ENCODE data around the gene MEGF9. TPM values are rescaled to one million over a fixed set of nuclear protein-coding genes. Genes with fewer than 3 reads are reported as not detected.

MEGF9 gene
- total RNA-seq, 1 donor from 2014 or later: 15.5 TPM

DNA sequence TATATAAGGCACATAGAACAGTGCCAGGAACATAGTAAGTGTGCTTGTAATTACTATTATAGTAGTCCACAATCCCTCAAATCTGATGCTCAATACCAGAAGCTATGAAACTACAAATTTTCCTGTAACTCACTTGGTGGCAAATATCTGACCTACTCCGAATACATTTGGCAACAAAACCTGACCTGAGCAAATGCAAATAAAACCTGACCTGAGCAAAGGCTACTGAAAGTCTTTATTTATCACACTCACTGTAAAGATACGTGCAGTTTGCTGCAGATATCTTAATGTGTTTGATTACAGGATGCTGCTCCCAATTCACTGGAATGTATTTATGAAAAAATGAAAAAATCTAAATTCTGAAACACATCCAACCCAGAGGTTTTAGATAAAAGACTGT lies 7.1 kb downstream of the MEGF9 start:
- DNase-seq (ENCODE audit: low spot score): no peak

DNA sequence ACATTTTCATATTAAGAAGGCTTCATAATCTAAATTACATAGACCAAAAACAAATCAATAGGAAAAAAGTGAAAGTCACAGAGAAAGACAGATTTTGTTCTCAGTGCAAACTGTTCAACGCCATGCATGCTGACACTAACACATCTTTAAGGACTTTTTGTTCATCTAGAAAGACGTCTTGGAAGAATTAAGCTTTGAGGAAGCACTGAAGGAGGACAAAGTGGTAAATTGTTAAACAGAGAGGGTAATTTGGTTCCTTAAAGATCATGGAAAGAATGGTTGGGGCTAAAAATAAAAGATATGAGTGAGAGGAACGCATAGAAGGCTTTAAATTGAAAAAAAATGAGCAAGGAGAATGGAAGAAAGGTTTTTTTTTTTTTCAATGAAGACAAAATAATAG lies 9.1 kb downstream of the MEGF9 start:
- DNase-seq (ENCODE audit: low spot score): no peak

DNA sequence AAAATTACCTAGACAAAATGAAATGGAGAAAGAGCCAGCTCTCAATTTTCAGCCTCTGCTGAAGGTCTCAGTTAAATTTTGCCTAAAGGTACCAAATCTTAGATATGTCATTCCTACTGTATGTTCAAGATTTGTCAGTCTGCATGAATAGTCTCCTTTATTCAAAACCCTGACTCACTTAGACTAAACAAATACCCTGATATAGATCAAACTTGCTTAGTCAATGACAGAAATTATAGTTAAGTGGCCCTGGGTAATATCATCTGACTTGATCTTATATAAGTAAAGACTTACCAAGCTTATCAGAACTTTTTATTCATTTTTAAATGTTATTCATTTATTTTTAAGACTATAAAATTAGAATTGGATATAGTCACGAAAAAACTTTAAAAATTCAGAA lies 12.2 kb downstream of the MEGF9 start:
- no peak for DNase-seq (ENCODE audit: low spot score)

DNA sequence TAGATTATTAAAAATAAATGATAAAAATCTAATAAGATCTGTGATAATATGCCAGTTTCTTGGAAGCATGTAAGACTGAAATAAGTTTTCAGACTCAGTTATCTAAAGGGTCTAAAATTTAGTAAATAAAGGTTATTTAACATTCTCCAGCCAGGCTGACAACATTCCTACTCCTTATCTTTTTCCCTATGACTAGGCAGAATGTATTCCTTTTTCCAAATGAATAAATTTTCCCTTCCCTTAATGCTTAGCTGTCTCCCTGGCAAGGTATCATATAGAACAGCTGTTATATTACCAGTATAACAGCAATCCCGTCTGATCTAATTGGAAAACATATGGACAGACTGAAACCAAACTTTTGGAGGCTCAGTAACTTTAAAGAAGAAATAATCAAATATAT lies 13.0 kb downstream of the MEGF9 start:
- DNase-seq (ENCODE audit: low spot score): no peak

DNA sequence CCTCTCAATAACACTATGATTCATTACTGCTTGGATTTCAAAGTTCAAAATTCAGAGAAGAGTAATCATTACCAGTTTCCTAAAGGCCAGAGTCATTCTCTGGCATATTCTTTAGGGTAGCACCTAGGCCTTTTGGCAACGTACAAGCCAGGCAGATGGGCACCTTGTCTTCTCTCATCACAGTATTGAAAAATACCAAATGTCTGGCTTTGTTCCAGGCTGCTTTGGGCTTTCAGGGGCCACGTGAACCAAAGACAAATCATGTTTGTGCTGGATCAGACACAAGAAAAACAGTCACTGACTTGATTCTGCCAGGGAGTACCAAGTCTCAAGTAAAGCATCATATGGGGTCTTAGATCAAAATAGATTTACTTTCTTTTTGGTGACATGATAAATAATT lies 15.5 kb downstream of the MEGF9 start:
- no peak for DNase-seq (ENCODE audit: low spot score)

DNA sequence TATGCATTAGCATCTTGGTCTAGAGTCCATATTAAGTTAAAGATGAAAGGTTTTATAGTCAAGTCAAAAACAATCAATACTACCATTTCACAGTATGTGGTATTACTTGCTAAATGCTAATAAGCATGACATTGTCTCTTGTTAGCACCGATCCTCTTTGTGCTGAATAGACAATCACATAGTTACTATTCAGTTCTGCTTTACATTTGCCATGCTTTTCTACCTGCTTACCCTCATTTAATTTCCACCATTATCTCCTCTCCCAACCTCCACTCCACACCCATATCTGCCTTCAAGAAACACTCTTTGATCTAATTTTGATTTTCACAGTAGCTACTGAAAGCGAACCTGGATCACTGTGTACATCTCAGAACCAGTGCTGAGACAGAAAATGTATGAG lies 16.8 kb downstream of the MEGF9 start:
- no peak for DNase-seq (ENCODE audit: low spot score)

DNA sequence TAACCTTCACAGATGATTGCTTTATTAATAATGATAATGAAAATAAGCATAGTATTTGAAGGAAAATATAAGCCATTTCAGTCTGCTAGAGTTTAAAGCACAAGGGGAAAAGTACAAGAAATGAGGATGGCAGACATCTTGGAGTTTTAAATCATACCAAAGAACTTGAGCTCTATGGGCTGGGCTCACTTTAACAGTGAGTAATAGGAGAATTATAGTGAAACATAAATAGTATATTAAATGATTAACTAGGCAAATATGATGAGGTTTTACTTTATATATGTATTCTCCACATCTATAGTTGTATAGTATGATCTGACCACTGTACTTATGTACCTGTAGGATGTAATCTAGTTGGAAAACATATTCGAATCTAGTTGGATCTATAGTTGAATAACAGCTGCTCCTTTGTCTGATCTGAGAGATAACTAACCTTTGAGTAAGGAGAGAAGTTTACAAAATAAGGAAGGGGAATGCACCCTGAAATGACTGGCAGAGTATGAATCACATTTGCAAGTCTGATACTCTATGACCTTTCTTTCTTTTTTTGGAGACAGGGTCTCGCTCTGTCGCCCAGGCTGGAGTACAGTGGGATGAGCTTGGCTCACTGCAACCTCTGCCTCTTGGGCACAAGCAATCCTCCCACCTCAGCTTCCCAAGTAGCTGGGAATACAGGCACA lies 17.6 kb downstream of the MEGF9 start:
- DNase-seq (ENCODE audit: low spot score): no peak

DNA sequence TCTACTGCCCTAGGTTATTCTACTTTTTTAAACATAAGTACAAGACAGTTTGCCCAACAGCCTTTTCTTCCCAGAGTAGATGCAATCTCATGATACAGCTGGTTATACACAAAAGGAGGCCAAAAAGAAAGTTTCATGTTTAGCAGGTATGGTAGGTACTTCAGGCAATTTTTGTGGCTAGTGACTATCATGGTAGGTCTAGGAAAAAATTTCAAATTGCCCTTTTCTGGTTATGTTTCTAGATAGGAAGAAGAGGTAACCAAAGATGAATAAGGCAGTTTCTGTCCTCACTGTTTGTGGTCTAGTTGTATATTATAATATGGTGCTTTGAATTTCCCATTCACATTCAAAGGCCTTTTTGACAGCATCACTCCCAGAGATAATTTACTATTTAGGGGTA lies 19.7 kb downstream of the MEGF9 start:
- DNase-seq (ENCODE audit: low spot score): no peak

DNA sequence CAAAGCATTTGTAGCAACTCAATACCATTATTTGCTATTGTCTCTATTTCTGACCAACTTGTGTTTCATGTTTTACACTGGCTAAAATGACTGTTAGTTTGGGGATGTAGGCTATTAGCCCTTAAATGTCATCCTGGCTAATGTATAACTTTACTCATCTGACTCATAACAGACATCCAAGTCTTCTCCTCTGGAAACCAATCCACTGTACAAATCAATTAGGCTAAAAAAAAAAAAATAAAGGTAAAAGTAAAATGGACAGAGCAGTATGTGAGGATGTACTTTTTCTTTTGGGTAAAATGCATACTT lies 20.6 kb downstream of the MEGF9 start:
- no peak for DNase-seq (ENCODE audit: low spot score)

DNA sequence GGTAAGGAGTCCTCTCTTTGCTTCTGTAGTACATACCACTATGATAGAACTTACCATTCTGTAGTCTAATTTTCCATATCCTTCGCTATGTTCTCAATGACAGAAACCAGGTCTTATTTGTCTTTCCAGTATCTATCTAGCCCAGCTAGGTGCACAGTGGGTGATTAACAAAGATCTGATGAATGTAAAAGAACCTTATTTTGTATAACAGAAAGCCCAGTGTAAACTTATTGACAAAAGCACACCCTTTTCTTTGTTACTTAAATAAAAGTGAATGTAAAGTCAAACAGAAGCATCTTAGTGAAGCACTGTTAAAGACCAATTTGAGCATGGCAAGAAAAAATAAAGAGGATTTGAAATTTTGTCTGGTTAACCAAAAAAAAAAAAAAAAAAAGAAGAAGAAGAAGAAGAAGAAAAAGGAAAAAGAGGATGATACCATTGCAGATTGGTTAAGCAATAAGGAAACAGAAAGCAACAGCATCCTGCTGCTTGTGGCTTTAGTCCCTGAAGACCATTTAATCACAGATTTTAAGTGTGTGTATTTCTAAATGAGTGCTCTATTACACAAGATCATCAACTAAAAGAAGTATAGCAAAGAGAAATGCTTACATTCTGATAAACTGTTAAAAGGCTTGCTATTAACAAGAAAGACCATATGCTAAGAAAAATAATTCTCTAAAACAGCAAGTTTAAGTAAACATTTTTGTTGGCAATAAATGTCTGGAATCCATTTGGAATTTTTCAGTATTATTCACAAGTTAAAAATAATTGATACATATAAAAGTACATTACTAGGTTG lies 21.2 kb downstream of the MEGF9 start:
- no peak for DNase-seq (ENCODE audit: low spot score)

DNA sequence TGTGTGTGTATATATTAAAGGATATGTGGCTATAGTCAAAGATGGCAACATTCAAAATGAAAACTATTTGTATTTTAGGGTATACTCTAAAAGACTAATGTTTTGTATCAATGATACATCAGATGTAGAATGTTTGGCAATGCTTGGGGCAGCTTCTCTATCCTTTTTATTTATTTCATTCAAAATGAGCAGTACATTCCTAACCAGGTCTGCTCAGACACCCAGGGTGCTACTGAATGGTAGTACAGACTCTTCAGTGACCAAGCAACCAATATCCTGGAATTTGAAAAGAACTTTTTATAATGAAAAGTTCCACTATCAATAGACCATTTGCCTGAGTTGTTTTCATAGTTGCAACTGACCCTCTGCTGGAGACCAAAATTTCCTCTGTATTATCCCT lies 23.9 kb downstream of the MEGF9 start:
- no peak for DNase-seq (ENCODE audit: low spot score)

DNA sequence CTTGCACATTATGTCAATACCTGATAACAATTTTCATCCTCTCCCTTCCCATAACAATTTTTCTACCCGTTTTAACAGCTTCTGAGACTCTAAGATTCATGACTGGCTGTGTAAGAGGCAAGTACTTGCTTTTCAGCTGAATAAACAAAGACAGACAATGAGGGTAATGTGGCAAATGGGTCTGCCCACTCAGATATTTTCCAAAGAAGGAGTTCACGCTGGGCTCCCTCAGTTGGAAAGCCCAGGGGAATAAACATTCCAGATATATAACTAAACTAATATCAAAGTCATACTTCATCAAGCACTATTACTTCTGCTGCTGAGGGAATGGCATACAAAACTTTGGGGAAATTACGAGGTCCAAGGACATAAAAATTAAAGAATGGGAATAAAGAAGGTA lies 24.4 kb downstream of the MEGF9 start:
- no peak for DNase-seq (ENCODE audit: low spot score)

DNA sequence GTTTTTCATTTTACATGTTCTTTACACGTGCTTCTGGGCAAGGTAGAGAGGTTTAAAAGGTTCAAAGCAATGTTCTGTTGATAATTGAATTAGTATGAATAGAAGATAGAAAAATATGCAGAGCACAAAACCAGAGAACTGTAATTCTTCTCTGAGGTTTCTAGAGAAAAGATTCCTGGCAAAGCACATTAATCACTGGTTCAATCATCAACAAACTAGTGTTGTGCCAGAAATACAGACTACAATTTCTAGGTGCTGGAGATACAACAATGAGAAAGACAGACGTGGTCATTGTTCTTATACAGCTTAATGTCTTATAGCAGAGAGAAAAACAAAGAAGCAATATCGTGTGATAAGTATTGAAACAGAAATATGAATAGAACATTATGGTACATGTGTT lies 25.5 kb downstream of the MEGF9 start:
- DNase-seq (ENCODE audit: low spot score): no peak

DNA sequence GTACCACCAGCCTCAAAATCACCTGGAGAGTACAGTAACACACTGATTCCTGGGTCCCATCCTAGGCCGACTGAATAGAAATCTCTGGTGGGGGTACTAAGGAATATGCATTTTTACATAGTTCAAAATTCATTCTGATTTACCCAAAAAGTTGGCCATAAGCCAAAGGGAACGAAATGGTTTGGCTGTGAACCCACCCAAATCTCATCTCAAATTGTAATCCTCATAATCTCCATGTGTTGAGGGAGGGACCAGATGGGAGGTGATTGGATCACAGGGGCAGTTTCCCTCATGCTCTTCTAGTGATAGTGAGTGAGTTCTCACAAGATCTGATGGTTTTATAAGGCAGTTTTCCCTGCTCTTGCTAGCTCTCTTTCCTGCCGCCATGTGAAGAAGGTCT lies 31.1 kb downstream of the MEGF9 start:
- DNase-seq (ENCODE audit: low spot score): no peak

DNA sequence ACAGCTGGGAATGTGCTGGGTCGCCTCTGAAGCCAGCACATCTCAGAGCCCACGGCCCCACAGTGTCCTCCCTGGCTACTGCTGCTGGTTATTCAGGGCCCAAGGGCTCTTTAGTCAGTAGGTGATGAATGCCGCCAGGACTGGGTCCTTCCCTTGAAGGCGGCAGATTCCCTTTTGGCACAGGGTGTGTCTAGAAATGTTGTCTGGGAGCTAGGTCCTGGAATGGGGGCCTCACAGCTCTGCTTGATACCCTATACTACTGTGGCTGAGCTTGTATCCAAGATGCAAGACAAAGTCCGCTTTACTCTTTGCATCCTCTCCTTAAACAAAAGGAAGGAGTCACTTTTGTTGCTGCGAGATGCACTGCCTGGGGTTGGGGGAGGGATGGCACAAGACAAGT lies 33.1 kb downstream of the MEGF9 start:
- no peak for DNase-seq (ENCODE audit: low spot score)

DNA sequence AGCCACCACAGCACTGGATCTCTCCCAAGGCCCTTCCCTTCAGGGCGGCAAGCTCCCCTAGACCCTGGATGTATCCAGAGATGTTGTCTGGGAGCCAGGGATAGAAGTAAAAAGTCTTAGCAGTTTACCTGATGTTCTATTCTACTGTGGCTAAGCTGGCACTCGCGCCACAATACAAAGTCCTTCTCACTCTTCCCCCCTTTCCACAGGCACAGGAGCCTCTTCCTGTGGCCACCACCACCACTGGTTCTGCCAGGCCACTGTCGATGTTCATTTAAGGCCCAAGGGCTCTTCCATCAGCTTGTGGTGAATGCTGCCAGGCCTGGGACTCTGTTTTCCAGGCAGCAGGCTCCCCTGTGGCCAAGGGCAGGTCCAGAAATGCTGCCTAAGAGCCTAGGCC lies 33.7 kb downstream of the MEGF9 start:
- DNase-seq (ENCODE audit: low spot score): no peak

DNA sequence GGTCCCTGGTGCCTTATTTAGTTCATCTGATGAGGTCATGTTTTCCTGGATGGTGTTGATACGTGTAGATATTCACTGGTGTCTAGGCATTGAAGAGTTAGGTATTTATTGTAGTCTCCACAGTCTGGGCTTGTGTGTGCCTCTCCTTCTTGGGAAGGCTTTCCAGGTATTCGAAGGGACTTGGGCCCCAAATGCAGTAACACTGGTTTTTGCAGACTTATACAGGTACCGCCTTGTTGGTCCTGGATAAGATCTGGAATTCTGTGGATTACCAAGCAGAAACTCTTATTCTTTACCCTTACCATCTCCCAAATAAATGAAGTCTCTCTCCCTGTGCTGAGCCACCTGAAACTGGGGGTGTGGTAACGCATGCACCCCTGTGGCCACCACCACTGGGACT lies 34.1 kb downstream of the MEGF9 start:
- no peak for DNase-seq (ENCODE audit: low spot score)

DNA sequence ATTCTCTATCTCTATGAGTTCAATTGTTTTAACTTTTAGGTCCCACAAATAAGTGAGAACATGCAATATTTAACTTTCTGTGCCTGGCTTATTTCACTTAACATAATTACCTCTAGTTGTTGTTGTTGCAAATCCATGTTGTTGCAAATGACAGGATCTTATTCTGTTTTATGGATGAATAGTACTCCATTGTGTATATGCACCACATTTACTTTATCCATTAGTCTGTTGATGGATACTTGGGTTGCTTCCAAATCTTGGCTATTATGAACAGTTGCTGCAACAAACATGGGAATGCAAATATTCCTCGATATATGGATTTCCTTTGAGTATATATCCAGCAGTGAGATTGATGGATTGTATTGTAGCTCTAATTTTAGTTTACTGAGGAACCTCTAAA lies 36.3 kb downstream of the MEGF9 start:
- DNase-seq (ENCODE audit: low spot score): no peak

DNA sequence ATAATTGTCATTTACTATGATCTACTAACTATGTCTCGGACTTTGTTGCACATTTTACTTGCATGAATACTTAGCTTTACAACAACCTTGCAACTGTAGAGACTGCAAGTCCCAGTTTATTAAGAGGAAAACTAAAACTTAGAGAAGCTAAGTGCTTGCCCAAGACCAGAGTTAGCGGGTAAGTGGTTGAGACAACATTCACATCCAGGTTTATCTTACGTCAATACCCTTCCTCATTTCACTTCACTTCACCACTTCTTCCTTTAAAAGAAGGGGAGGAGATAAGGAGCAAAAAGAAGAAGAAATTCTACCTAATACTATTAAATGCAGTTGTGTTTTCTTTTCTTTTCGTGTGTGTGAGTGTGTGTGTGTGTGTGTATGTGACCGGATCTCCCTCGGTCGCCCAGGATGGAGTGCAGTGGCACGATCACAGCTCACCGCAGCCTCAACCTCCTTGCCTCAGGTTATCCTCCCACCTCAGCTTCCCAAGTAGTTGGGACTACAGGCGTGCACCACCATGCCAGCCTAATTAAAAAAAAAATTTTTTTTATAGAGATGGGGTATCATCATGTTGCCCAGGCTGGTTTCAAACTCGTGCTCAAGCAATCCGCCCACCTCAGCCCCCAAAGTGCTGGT lies 37.4 kb downstream of the MEGF9 start:
- no peak for DNase-seq (ENCODE audit: low spot score)

DNA sequence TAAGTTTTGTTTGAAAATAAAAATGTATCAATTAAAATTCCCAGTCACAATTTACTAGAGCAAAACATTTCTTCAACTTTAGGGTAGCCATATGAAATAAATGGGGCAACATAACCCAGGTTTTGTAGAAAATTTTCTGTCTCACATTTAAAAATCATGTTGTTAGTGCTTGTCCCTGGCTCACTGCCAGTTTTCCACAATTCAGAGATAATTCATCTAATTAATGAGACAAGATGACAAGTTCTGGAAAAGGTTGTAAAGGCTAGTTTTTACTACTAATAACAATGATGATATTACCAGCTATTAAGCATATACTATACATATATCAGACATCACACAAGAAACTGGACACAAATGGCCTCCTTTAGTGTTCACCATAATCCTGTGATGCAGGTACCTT lies 45.9 kb downstream of the MEGF9 start:
- no peak for DNase-seq (ENCODE audit: low spot score)

DNA sequence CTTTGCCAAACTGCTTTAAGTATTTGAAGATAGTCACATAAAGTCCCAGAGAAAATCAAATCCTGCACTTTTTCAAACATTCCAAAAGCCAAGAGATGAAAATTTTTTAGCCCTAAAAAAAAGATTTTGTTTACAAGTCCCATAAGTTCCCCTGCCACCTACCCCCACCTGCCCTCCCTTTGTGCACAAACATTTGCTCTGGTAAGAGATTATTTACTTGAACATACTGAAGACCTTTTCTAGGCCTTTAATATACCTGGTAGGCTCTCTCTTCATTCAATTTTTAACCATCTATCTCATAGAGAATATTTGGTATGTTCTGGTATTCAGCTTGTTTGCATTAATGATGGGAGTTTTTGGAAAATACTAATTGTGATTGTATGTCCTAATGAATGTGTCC lies 50.3 kb downstream of the MEGF9 start:
- DNase-seq (ENCODE audit: low spot score): no peak

DNA sequence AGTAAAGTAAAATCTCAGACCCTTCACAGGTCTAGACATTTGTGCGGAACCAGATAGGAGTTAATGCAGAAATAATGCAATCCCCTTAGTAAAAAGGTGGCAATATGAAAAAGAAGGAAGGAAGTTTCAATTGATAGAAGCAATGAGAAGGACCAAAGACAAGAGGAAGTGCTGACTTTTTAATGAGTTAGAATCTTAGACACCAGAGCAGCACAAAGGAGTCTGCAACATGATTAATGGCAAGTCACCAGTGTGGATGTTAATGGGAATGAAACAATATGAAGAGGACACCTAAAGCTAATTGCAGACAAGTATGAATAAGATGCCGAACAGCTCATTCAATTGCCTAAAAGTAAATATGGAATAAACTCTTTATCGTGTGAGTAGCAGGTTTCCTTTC lies 50.9 kb downstream of the MEGF9 start:
- DNase-seq (ENCODE audit: low spot score): no peak

DNA sequence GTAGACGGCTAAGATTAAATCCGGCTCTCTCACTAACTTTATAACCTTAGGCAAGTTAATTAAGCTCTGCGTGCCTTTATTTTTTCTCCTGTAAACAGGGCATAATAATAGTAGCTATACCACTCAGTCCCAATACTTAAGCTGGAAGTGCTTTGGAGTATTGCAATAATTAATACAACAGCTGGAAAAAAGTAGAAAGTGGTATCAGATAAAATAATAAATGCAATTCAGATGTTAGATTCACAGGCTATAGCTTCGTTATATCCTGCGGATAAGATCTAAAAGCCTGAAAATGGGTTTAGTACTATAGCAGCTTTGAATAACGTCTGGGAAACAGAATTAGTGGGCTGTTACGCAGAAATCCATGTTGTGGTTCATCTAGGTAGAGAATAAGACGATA lies 51.8 kb downstream of the MEGF9 start:
- no peak for DNase-seq (ENCODE audit: low spot score)
